Measurements from ENCODE around the gene ANKRD6.

ANKRD6 gene

GRCh38 chr6:89440200-89440599, 7.2 kb downstream of the ANKRD6 start:
- no peak for DNase-seq (ENCODE audit: low read depth, low spot score)
- H3K4me3 ChIP-seq (ENCODE audit: low read depth, low read length): no peak overlapping the region
- in situ Hi-C loops (cut with HindIII; ENCODE audit: low sequenced_read_pairs): no loop called here
- TF ChIP-seq CTCF (IDR thresholded peaks at IDR 0.05; ENCODE audit: low read depth, low read length): no peak

- no peak overlapping the region for H3K4me3 ChIP-seq (ENCODE audit: low read depth, low read length)
These were observed 10.7 kb downstream of the ANKRD6 start for GRCh38 chr6:89443658-89444057.

DNA sequence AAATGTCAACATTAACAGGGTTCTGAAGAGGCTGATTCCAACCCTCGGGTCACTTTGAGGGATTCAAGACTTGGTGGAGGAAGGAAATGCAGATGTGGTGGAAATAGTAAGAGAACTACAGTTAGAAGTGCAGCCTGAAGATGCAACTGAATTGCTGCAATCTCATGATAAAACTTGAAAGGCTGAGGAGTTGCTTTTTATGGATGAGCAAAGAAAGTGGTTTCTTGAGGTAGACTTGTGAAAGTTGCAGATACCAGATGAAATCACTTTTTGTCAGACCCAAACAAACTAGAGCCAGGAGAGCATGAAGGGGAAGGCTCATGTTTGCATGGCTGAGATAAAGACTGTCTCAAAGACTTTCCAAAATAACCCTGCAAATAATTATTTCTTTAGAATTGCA, 16.2 kb downstream of the ANKRD6 start:
- in situ Hi-C loops (cut with HindIII; ENCODE audit: low sequenced_read_pairs): no loop called here
- no peak for TF ChIP-seq CTCF (IDR thresholded peaks at IDR 0.05; ENCODE audit: low read depth, low read length)
- no peak overlapping the region for H3K4me3 ChIP-seq (ENCODE audit: low read depth, low read length)
- DNase-seq (ENCODE audit: low read depth, low spot score): no peak

More at GRCh38 chr6:89443658-89444057, 10.7 kb downstream of the ANKRD6 start:
- DNase-seq (ENCODE audit: low read depth, low spot score): no peak
- TF ChIP-seq CTCF (IDR thresholded peaks at IDR 0.05; ENCODE audit: low read depth, low read length): no peak
- in situ Hi-C loops (cut with HindIII; ENCODE audit: low sequenced_read_pairs): no loop called here

GRCh38 chr6:89452281-89452680, 19.3 kb downstream of the ANKRD6 start:
- DNase-seq (ENCODE audit: low read depth, low spot score): no peak
- H3K4me3 ChIP-seq (ENCODE audit: low read depth, low read length): no peak overlapping the region
- in situ Hi-C loops (cut with HindIII; ENCODE audit: low sequenced_read_pairs): no loop called here
- TF ChIP-seq CTCF (IDR thresholded peaks at IDR 0.05; ENCODE audit: low read depth, low read length): no peak

DNA sequence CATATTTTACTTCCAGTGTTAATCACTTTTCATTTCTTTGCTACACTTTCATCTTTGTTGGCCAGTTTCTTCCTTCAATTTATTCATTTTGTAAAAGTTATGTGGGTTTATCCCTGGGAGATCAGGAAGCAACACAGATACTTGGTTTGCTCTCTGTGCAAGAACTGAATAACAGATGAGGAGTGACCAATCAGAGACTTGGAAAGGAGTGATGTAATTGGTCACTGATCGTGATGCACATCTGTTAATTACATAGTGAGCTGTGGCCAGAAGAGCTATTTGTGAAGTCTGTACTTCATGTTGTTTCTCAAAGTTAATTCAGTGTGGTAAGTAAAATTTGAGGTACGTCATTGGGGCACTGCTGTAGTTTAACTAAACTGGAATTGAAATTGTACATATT, 21.3 kb downstream of the ANKRD6 start:
- in situ Hi-C loops (cut with HindIII; ENCODE audit: low sequenced_read_pairs): no loop called here
- TF ChIP-seq CTCF (IDR thresholded peaks at IDR 0.05; ENCODE audit: low read depth, low read length): no peak
- no peak overlapping the region for H3K4me3 ChIP-seq (ENCODE audit: low read depth, low read length)
- DNase-seq (ENCODE audit: low read depth, low spot score): no peak

DNA sequence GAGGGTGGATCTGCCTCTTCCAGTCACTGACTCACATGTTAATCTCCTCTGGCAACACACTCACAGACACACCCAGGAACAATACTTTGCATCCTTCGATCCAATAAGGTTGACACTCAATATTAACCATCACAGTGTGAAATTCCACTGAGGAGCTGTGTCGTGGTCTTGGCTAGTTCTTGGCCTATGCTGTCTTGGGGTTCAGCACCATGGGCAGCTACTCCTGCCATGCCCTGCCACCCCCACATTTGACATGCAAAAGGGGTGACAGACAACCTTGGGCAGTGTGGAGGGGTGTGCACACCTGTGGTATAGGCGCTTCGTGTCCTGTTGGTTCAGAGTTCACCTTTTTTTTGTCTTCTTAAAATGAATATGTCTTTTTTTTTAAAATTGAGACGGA, 25.8 kb downstream of the ANKRD6 start:
- TF ChIP-seq CTCF (IDR thresholded peaks at IDR 0.05; ENCODE audit: low read depth, low read length): no peak
- no peak for DNase-seq (ENCODE audit: low read depth, low spot score)
- in situ Hi-C loops (cut with HindIII; ENCODE audit: low sequenced_read_pairs): no loop called here
- no peak overlapping the region for H3K4me3 ChIP-seq (ENCODE audit: low read depth, low read length)

- no peak overlapping the region for H3K4me3 ChIP-seq (ENCODE audit: low read depth, low read length)
- no peak for TF ChIP-seq CTCF (IDR thresholded peaks at IDR 0.05; ENCODE audit: low read depth, low read length)
- DNase-seq (ENCODE audit: low read depth, low spot score): no peak
- in situ Hi-C loops (cut with HindIII; ENCODE audit: low sequenced_read_pairs): no loop called here
These were observed 26.5 kb downstream of the ANKRD6 start for GRCh38 chr6:89459501-89459900.

All from astrocyte of the spinal cord (primary cell).